CD4-positive, alpha-beta memory T cell (primary cell): ENCODE data around the gene CNIH4. TPM values are rescaled to one million over a fixed set of nuclear protein-coding genes. Genes with fewer than 3 reads are reported as not detected.

Experiments used
- CTCF ChIA-PET: fragments of 350-600 bp; sonication (Branson Sonifier 250); formaldehyde crosslinking; loops from one replicate; lab custom pipeline; 2021; ENCODE audit warnings: inconsistent platforms; ENCODE audit not compliant: partially characterized antibody; lab: Charles Lee
- POLR2A ChIA-PET: fragments of 350-600 bp; sonication (Branson Sonifier 250); formaldehyde crosslinking; loops from one replicate; lab custom pipeline; 2021; ENCODE audit not compliant: partially characterized antibody; lab: Charles Lee
- DNase-seq, 5 donors: peaks; one replicate each; pipeline versions ENCODE4 v3.0.0 to v3.0.0-alpha.2; 2020 to 2022; ENCODE audit warnings: mixed read lengths in 1 of 5
- H3K27ac ChIP-seq: one replicate; pipeline ENCODE4 v1.7.0; 2013; ENCODE audit warnings: low read depth, low read length
- H3K27me3 ChIP-seq: 2 replicates; pipeline ENCODE4 v1.7.0; 2013; ENCODE audit warnings: mild to moderate bottlenecking, low read length, moderate library complexity; ENCODE audit not compliant: insufficient read depth
- H3K36me3 ChIP-seq: 2 replicates; pipeline ENCODE4 v1.7.0; 2013; ENCODE audit warnings: mild to moderate bottlenecking, low read length, moderate library complexity; ENCODE audit not compliant: insufficient read depth
- H3K4me1 ChIP-seq: 2 replicates; pipeline ENCODE4 v1.7.0; 2013; ENCODE audit warnings: mild to moderate bottlenecking, low read length, moderate library complexity; ENCODE audit not compliant: insufficient read depth
- H3K4me3 ChIP-seq, 2 donors: one replicate each; pipeline ENCODE4 v1.7.0; 2013; ENCODE audit warnings: low read length in 2 of 2, mild to moderate bottlenecking in 1 of 2
- H3K9me3 ChIP-seq, 2 donors: one replicate each; pipeline ENCODE4 v1.7.0; 2013; ENCODE audit warnings: low read length in 2 of 2, control low read depth in 1 of 2; ENCODE audit not compliant: control insufficient read depth in 1 of 2
- H3K27ac Mint-ChIP-seq, 7 donors: one replicate each; pipeline ENCODE4 v1.8.0; 2020 to 2021; ENCODE audit warnings: mixed read lengths in 7 of 7, mild to moderate bottlenecking in 6 of 7, inconsistent platforms in 3 of 7, moderate library complexity in 3 of 7
- H3K27me3 Mint-ChIP-seq, 2 donors: one replicate each; pipeline ENCODE4 v1.8.0; 2020 to 2021; ENCODE audit warnings: mixed read lengths in 2 of 2
- H3K36me3 Mint-ChIP-seq, 2 donors: one replicate each; pipeline ENCODE4 v1.8.0; 2020 to 2021; ENCODE audit warnings: mixed read lengths in 2 of 2, inconsistent platforms in 1 of 2, mild to moderate bottlenecking in 1 of 2
- H3K4me1 Mint-ChIP-seq, 4 donors: one replicate each; pipeline ENCODE4 v1.8.0; 2020 to 2021; ENCODE audit warnings: mixed read lengths in 4 of 4, mild to moderate bottlenecking in 1 of 4
- H3K4me3 Mint-ChIP-seq, 8 donors: one replicate each; pipeline ENCODE4 v1.8.0; 2020 to 2021; ENCODE audit warnings: mixed read lengths in 8 of 8, mild to moderate bottlenecking in 7 of 8, moderate library complexity in 6 of 8, inconsistent platforms in 3 of 8
- H3K9me3 Mint-ChIP-seq, 8 donors: one replicate each; pipeline ENCODE4 v1.8.0; 2020 to 2021; ENCODE audit warnings: mixed read lengths in 8 of 8, mild to moderate bottlenecking in 5 of 8, inconsistent platforms in 3 of 8, moderate library complexity in 1 of 8
- intact Hi-C: fragments of 100-400 bp; cut with micrococcal nuclease; formaldehyde crosslinking; loops from one replicate; pipeline ENCODE4 v1.15.1; 2023
- polyA plus RNA-seq, 2 donors: library from polyadenylated mRNA; unstranded; fragments of 300-500 nt; fragmentation: Illumina TruSeq; gene quantifications; one replicate each; pipeline ENCODE4 v1.2.3, GENCODE V29; 2021
- total RNA-seq, 2 experiments: library from RNA; stranded (reverse); gene quantifications; one replicate each; pipeline ENCODE4 v1.2.3, GENCODE V29; 2021

Gene CNIH4
- total and polyA plus RNA-seq, 4 experiments from 2014 or later = 45.5 to 75.6 (median 56.8) TPM

GRCh38 chr1:224390517-224390916 lies 33.8 kb downstream of the CNIH4 start:
- peaks cover 27% of the 10 kb centered on the region for H3K36me3 ChIP-seq
- Mint-ChIP-seq H3K9me3 (no peaks in the 10 kb centered on the region), H3K36me3 (peaks cover 62 to 71% of the 10 kb centered on the region in 2 donors), H3K4me1 (peaks cover 25 to 40% (median 35%) of the 10 kb centered on the region in 4 donors), H3K27me3 (no peaks in the 10 kb centered on the region), H3K4me3 (no peak overlapping the region), H3K27ac (peak overlapping the region in 5 of 7 donors; percentile 29 to 81 (median 69))
- no peaks in the 10 kb centered on the region for H3K9me3 ChIP-seq
- DNase-seq = no peak
- intact Hi-C loops = loop anchor here (5.0 kb wide), 1 partner anchor 33 kb away; the partner anchor contains the start of gene CNIH4
- ChIA-PET POLR2A (interaction anchor here (0.8 kb wide), 1 partner anchor 10 kb away, joined by 3 read pairs; no protein-coding TSS in a partner anchor), CTCF (no interaction called here)
- H3K27me3 ChIP-seq = no peaks in the 10 kb centered on the region
- peaks cover 34% of the 10 kb centered on the region for H3K4me1 ChIP-seq
- no peak overlapping the region for H3K4me3 ChIP-seq
- no peak overlapping the region for H3K27ac ChIP-seq

- intact Hi-C loops = loop anchor here (5.0 kb wide), 1 partner anchor 35 kb away; the partner anchor contains the start of gene CNIH4
- peaks cover 13% of the 10 kb centered on the region for H3K4me1 ChIP-seq
- H3K36me3 Mint-ChIP-seq = peaks cover 70 to 83% of the 10 kb centered on the region in 2 donors
- no peaks in the 10 kb centered on the region for H3K27me3 ChIP-seq
- POLR2A ChIA-PET = no interaction called here
- H3K9me3 Mint-ChIP-seq = no peaks in the 10 kb centered on the region
- no peak overlapping the region for H3K4me3 ChIP-seq
- no peaks in the 10 kb centered on the region for H3K9me3 ChIP-seq
- H3K27ac ChIP-seq = no peak overlapping the region
- H3K4me3 Mint-ChIP-seq = no peak overlapping the region
- peaks cover 37% of the 10 kb centered on the region for H3K36me3 ChIP-seq
- H3K27ac Mint-ChIP-seq = peak overlapping the region in 5 of 7 donors; percentile 13 to 85 (median 29)
- peaks cover 10 to 27% (median 20%) of the 10 kb centered on the region in 4 donors for H3K4me1 Mint-ChIP-seq
- H3K27me3 Mint-ChIP-seq = no peaks in the 10 kb centered on the region
- no peak for DNase-seq
- CTCF ChIA-PET = no interaction called here
These were observed 36.0 kb downstream of the CNIH4 start for GRCh38 chr1:224392411-224393249.

GRCh38 chr1:224393294-224393693 lies 36.6 kb downstream of the CNIH4 start:
- Mint-ChIP-seq H3K4me1 (peaks cover 6 to 20% (median 14%) of the 10 kb centered on the region in 4 donors), H3K27me3 (no peaks in the 10 kb centered on the region), H3K27ac (peak overlapping the region in 4 of 7 donors; percentile 11 to 85 (median 54)), H3K4me3 (no peak overlapping the region), H3K9me3 (no peaks in the 10 kb centered on the region), H3K36me3 (peaks cover 66 to 87% of the 10 kb centered on the region in 2 donors)
- H3K9me3 ChIP-seq = no peaks in the 10 kb centered on the region
- no peak overlapping the region for H3K27ac ChIP-seq
- H3K4me3 ChIP-seq = no peak overlapping the region
- intact Hi-C loops = loop anchor here (5.0 kb wide), 1 partner anchor 36 kb away; the partner anchor contains the start of gene CNIH4
- DNase-seq = no peak
- CTCF ChIA-PET = interaction anchor here (1.6 kb wide), 1 partner anchor 19 kb away, joined by 3 read pairs; no protein-coding TSS in a partner anchor
- POLR2A ChIA-PET = no interaction called here
- H3K36me3 ChIP-seq = peaks cover 39% of the 10 kb centered on the region
- peaks cover 6% of the 10 kb centered on the region for H3K4me1 ChIP-seq
- H3K27me3 ChIP-seq = no peaks in the 10 kb centered on the region

GRCh38 chr1:224399887-224400286 lies 43.2 kb downstream of the CNIH4 start:
- H3K4me1 Mint-ChIP-seq = peaks cover 11 to 33% (median 22%) of the 10 kb centered on the region in 4 donors

GRCh38 chr1:224402472-224403036 lies 45.9 kb downstream of the CNIH4 start:
- Histone ChIP-seq H3K9me3 (no peaks in the 10 kb centered on the region), H3K36me3 (peaks cover 68% of the 10 kb centered on the region), H3K27ac (no peak overlapping the region), H3K4me1 (no peaks in the 10 kb centered on the region), H3K27me3 (no peaks in the 10 kb centered on the region), H3K4me3 (no peak overlapping the region)
- H3K9me3 Mint-ChIP-seq = no peaks in the 10 kb centered on the region
- peak overlapping the region in 4 of 7 donors; percentile 12 to 74 (median 44) for H3K27ac Mint-ChIP-seq
- H3K36me3 Mint-ChIP-seq = peaks cover 46 to 80% of the 10 kb centered on the region in 2 donors
- H3K4me3 Mint-ChIP-seq = no peak overlapping the region
- no peak for DNase-seq
- intact Hi-C loops = no loop called here
- ChIA-PET CTCF (no interaction called here), POLR2A (interaction anchor here (0.9 kb wide), 1 partner anchor 45 kb away, joined by 3 read pairs; no protein-coding TSS in a partner anchor)
- no peaks in the 10 kb centered on the region for H3K27me3 Mint-ChIP-seq
- H3K4me1 Mint-ChIP-seq = peaks cover 20 to 50% (median 36%) of the 10 kb centered on the region in 4 donors

More at GRCh38 chr1:224399887-224400286, 43.2 kb downstream of the CNIH4 start:
- no peak overlapping the region for H3K27ac ChIP-seq
- no peaks in the 10 kb centered on the region for H3K9me3 Mint-ChIP-seq
- H3K9me3 ChIP-seq = no peaks in the 10 kb centered on the region
- H3K4me3 ChIP-seq = no peak overlapping the region
- CTCF ChIA-PET = interaction anchor here (0.6 kb wide), 1 partner anchor 58 kb away, joined by 3 read pairs; no protein-coding TSS in a partner anchor
- H3K27me3 ChIP-seq = no peaks in the 10 kb centered on the region
- no peaks in the 10 kb centered on the region for H3K4me1 ChIP-seq
- no peak overlapping the region for H3K4me3 Mint-ChIP-seq
- H3K27me3 Mint-ChIP-seq = no peaks in the 10 kb centered on the region
- DNase-seq = no peak
- peaks cover 47 to 86% of the 10 kb centered on the region in 2 donors for H3K36me3 Mint-ChIP-seq
- H3K27ac Mint-ChIP-seq = peak overlapping the region in 2 of 7 donors; percentile 66 to 77
- peaks cover 62% of the 10 kb centered on the region for H3K36me3 ChIP-seq
- intact Hi-C loops = loop anchor here (2.0 kb wide), 1 partner anchor 13 kb away; no protein-coding TSS in a partner anchor
- POLR2A ChIA-PET = interaction anchor here (0.8 kb wide), 1 partner anchor 16 kb away, joined by 3 read pairs; no protein-coding TSS in a partner anchor

GRCh38 chr1:224404916-224405603 lies 48.4 kb downstream of the CNIH4 start:
- H3K27ac Mint-ChIP-seq = peak overlapping the region in 6 of 7 donors; percentile 18 to 89 (median 56)
- H3K4me1 Mint-ChIP-seq = peaks cover 24 to 51% (median 36%) of the 10 kb centered on the region in 4 donors
- Histone ChIP-seq H3K9me3 (no peaks in the 10 kb centered on the region), H3K36me3 (peaks cover 61% of the 10 kb centered on the region), H3K4me3 (no peak overlapping the region), H3K4me1 (peaks cover 9% of the 10 kb centered on the region), H3K27me3 (no peaks in the 10 kb centered on the region), H3K27ac (no peak overlapping the region)
- peak overlapping the region in 1 of 8 donors; percentile 29 for H3K4me3 Mint-ChIP-seq
- H3K36me3 Mint-ChIP-seq = peaks cover 39 to 74% of the 10 kb centered on the region in 2 donors
- H3K27me3 Mint-ChIP-seq = no peaks in the 10 kb centered on the region
- intact Hi-C loops = no loop called here
- POLR2A ChIA-PET = interaction anchor here (0.7 kb wide), 1 partner anchor 14 kb away, joined by 3 read pairs; no protein-coding TSS in a partner anchor
- DNase-seq = no peak
- CTCF ChIA-PET = interaction anchor here (2.1 kb wide), 1 partner anchor 52 kb away, joined by 13 read pairs; no protein-coding TSS in a partner anchor
- H3K9me3 Mint-ChIP-seq = no peaks in the 10 kb centered on the region
